ENCODE data around the gene NBEAL2. TPM values are rescaled to one million over a fixed set of nuclear protein-coding genes. Genes with fewer than 3 reads are reported as not detected.

The NBEAL2 gene
- total and polyA plus RNA-seq, 2 experiments from 2014 or later: 38.6 to 42.2 TPM

- H3K27ac ChIP-seq: no peak overlapping the region
- H3K9me2 ChIP-seq (replicated peaks; ENCODE audit: insufficient read depth): no peaks in the 10 kb centered on the region
- H4K20me1 ChIP-seq (ENCODE audit: insufficient read depth, poor library complexity, severe bottlenecking): peaks cover 6% of the 10 kb centered on the region
- H3K36me3 ChIP-seq (replicated peaks; ENCODE audit: insufficient read depth, low read depth): no peaks in the 10 kb centered on the region
- H3K4me1 ChIP-seq (ENCODE audit: insufficient read depth): peaks cover 19% of the 10 kb centered on the region
- no peak overlapping the region for H3K4me3 ChIP-seq
- TF ChIP-seq EZH2 (IDR thresholded peaks at IDR 0.05; ENCODE audit: borderline replicate concordance): no peak
- no peak for TF ChIP-seq EZH2phosphoT487 (IDR thresholded peaks at IDR 0.05; ENCODE audit: low read depth, severe bottlenecking, unreplicated experiment)
- no peak overlapping the region for H3K4me2 ChIP-seq
- no peaks in the 10 kb centered on the region for H3K79me2 ChIP-seq
- H3K27me3 ChIP-seq: no peaks in the 10 kb centered on the region
- H3K9me3 ChIP-seq (ENCODE audit: low read depth): no peaks in the 10 kb centered on the region
- no peak overlapping the region for H2AFZ ChIP-seq
- DNase-seq (ENCODE audit: low spot score): no peak
Measured at GRCh38 chr3:47014036-47014435, 34.6 kb downstream of the NBEAL2 start.

- Histone ChIP-seq H3K9me3 (ENCODE audit: low read depth) (no peaks in the 10 kb centered on the region), H3K9me2 (replicated peaks; ENCODE audit: insufficient read depth) (no peaks in the 10 kb centered on the region), H3K4me1 (ENCODE audit: insufficient read depth) (peaks cover 13% of the 10 kb centered on the region), H4K20me1 (ENCODE audit: insufficient read depth, poor library complexity, severe bottlenecking) (peaks cover 6% of the 10 kb centered on the region), H3K27ac (no peak overlapping the region), H2AFZ (no peak overlapping the region), H3K36me3 (replicated peaks; ENCODE audit: insufficient read depth, low read depth) (no peaks in the 10 kb centered on the region), H3K27me3 (no peaks in the 10 kb centered on the region), H3K4me2 (no peak overlapping the region), H3K79me2 (peaks cover 10% of the 10 kb centered on the region), H3K4me3 (no peak overlapping the region)
- DNase-seq (ENCODE audit: low spot score): no peak
- TF ChIP-seq EZH2phosphoT487 (IDR thresholded peaks at IDR 0.05; ENCODE audit: low read depth, severe bottlenecking, unreplicated experiment) (no peak), CTCF (IDR thresholded peaks at IDR 0.05; ENCODE audit: poor library complexity) (no peak), EZH2 (IDR thresholded peaks at IDR 0.05; ENCODE audit: borderline replicate concordance) (no peak)
Measured at GRCh38 chr3:47015151-47015550, 35.7 kb downstream of the NBEAL2 start.

- H4K20me1 ChIP-seq (ENCODE audit: insufficient read depth, poor library complexity, severe bottlenecking): peaks cover 9% of the 10 kb centered on the region
- no peak overlapping the region for H3K4me3 ChIP-seq
- H3K27ac ChIP-seq: peak overlapping the region; percentile 31
- WGBS (ENCODE audit: low lambda C conversion rate, missing lambda C conversion rate): 92% methylated on average over 4 of the region's 4 CpGs
- no peak for TF ChIP-seq EZH2phosphoT487 (IDR thresholded peaks at IDR 0.05; ENCODE audit: low read depth, severe bottlenecking, unreplicated experiment)
- no peak for TF ChIP-seq CTCF (IDR thresholded peaks at IDR 0.05; ENCODE audit: poor library complexity)
- TF ChIP-seq EZH2 (IDR thresholded peaks at IDR 0.05; ENCODE audit: borderline replicate concordance): no peak
- no peaks in the 10 kb centered on the region for H3K9me3 ChIP-seq (ENCODE audit: low read depth)
- H3K36me3 ChIP-seq (replicated peaks; ENCODE audit: insufficient read depth, low read depth): no peaks in the 10 kb centered on the region
- H2AFZ ChIP-seq: no peak overlapping the region
- no peak overlapping the region for H3K4me2 ChIP-seq
- peaks cover 22% of the 10 kb centered on the region for H3K79me2 ChIP-seq
- H3K27me3 ChIP-seq: no peaks in the 10 kb centered on the region
- no peak for DNase-seq (ENCODE audit: low spot score)
- peaks cover 11% of the 10 kb centered on the region for H3K4me1 ChIP-seq (ENCODE audit: insufficient read depth)
- H3K9me2 ChIP-seq (replicated peaks; ENCODE audit: insufficient read depth): no peaks in the 10 kb centered on the region
Measured at GRCh38 chr3:47016086-47016933, 36.8 kb downstream of the NBEAL2 start.

GRCh38 chr3:47016934-47017435 is 37.5 kb downstream of the NBEAL2 start:
- 82% methylated on average over 1 of the region's 1 CpG for WGBS (ENCODE audit: low lambda C conversion rate, missing lambda C conversion rate)
- no peak overlapping the region for H3K4me3 ChIP-seq
- H3K27ac ChIP-seq: peak overlapping the region; percentile 31
- no peak for TF ChIP-seq CTCF (IDR thresholded peaks at IDR 0.05; ENCODE audit: poor library complexity)
- peaks cover 26% of the 10 kb centered on the region for H3K79me2 ChIP-seq
- H3K36me3 ChIP-seq (replicated peaks; ENCODE audit: insufficient read depth, low read depth): no peaks in the 10 kb centered on the region
- no peak for DNase-seq (ENCODE audit: low spot score)
- peaks cover 11% of the 10 kb centered on the region for H3K4me1 ChIP-seq (ENCODE audit: insufficient read depth)
- H3K4me2 ChIP-seq: no peak overlapping the region
- no peaks in the 10 kb centered on the region for H3K9me2 ChIP-seq (replicated peaks; ENCODE audit: insufficient read depth)
- H3K27me3 ChIP-seq: no peaks in the 10 kb centered on the region
- no peaks in the 10 kb centered on the region for H3K9me3 ChIP-seq (ENCODE audit: low read depth)
- no peak overlapping the region for H2AFZ ChIP-seq
- peaks cover 9% of the 10 kb centered on the region for H4K20me1 ChIP-seq (ENCODE audit: insufficient read depth, poor library complexity, severe bottlenecking)

All from hepatocyte (in vitro differentiated cells).